SK-N-SH (cell line): Measurements from ENCODE around the gene OOSP1. TPM values are rescaled to one million over a fixed set of nuclear protein-coding genes. Genes with fewer than 3 reads are reported as not detected.

Experiments
- CTCF ChIA-PET: fragments of 300-600, 350-600 bp; formaldehyde crosslinking; extraction: SDS; loops from one replicate; lab custom pipeline; 2021; lab: Yijun Ruan, JAX
- POLR2A ChIA-PET: fragments of 350-600 bp; sonication (Branson Sonifier 250); formaldehyde crosslinking; extraction: SDS; loops from one replicate; lab custom pipeline; 2020; ENCODE audit warnings: antibody characterized with exemption, inconsistent platforms; lab: Yijun Ruan, JAX
- DNase-seq: peaks from one replicate; pipeline ENCODE4 v3.0.0; 2012
- H2AFZ ChIP-seq: fragments of 200-600 bp; sonication (generic); 2 replicates; pipeline ENCODE4 v1.8.1; 2016; ENCODE audit warnings: antibody characterized with exemption, mild to moderate bottlenecking, low read depth
- H3F3A ChIP-seq: fragments of 200-600 bp; sonication (generic); replicated peaks from 2 replicates; pipeline ENCODE3; 2016; ENCODE audit warnings: antibody characterized with exemption, mild to moderate bottlenecking; ENCODE audit not compliant: insufficient read depth
- H3K27ac ChIP-seq, 2 experiments: fragments of 200-500 bp in 1 of 2; fragments of 200-600 bp in 1 of 2; sonication (Bioruptor generic) in 1 of 2; sonication (generic), shearing (Covaris generic) in 1 of 2; 2 replicates each; pipeline versions ENCODE4 v1.5.1 to v1.6.1; 2014 to 2016; ENCODE audit warnings: low read depth in 2 of 2, inconsistent platforms in 1 of 2, low read length in 1 of 2, mild to moderate bottlenecking in 1 of 2, mixed read lengths in 1 of 2
- H3K27me3 ChIP-seq: fragments of 200-600 bp; sonication (generic), shearing (Covaris generic); 2 replicates; pipeline ENCODE4 v1.6.1; 2016; ENCODE audit warnings: mixed run types; ENCODE audit not compliant: insufficient read depth
- H3K36me3 ChIP-seq, 2 experiments: fragments of 200-500 bp in 1 of 2; fragments of 200-600 bp in 1 of 2; sonication (Bioruptor generic) in 1 of 2; sonication (generic) in 1 of 2; replicated peaks in 1 of 2; 2 replicates each; pipeline versions ENCODE3 to v1.5.1; 2014 to 2016; ENCODE audit warnings: low read length in 1 of 2, mild to moderate bottlenecking in 1 of 2; ENCODE audit not compliant: insufficient read depth in 2 of 2, control insufficient read depth in 1 of 2
- H3K4me1 ChIP-seq, 2 experiments: fragments of 200-500 bp in 1 of 2; fragments of 200-600 bp in 1 of 2; sonication (Bioruptor generic) in 1 of 2; sonication (generic), shearing (Covaris generic) in 1 of 2; 2 replicates each; pipeline versions ENCODE4 v1.5.1 to v1.6.1; 2014 to 2016; ENCODE audit warnings: low read depth in 1 of 2, low read length in 1 of 2, mixed run types in 1 of 2; ENCODE audit not compliant: insufficient read depth in 2 of 2, control insufficient read depth in 1 of 2
- H3K4me2 ChIP-seq: fragments of 200-600 bp; sonication (generic), shearing (Covaris generic); 2 replicates; pipeline ENCODE4 v1.6.1; 2017; ENCODE audit warnings: mixed run types
- H3K4me3 ChIP-seq, 2 experiments: fragments of 200-500 bp in 1 of 2; fragments of 200-600 bp in 1 of 2; sonication (Bioruptor generic) in 1 of 2; sonication (generic), shearing (Covaris generic) in 1 of 2; 2 replicates each; pipeline versions ENCODE4 v1.5.1 to v1.8.1; 2014 to 2016; ENCODE audit warnings: low read depth in 2 of 2, inconsistent platforms in 1 of 2, low read length in 1 of 2, mild to moderate bottlenecking in 1 of 2, mixed read lengths in 1 of 2, moderate library complexity in 1 of 2
- H3K79me2 ChIP-seq: fragments of 200-600 bp; sonication (generic); 2 replicates; pipeline ENCODE4 v1.8.1; 2017; ENCODE audit warnings: mild to moderate bottlenecking; ENCODE audit not compliant: insufficient read depth
- H3K9ac ChIP-seq: fragments of 200-600 bp; sonication (generic); 2 replicates; pipeline ENCODE4 v1.6.1; 2017; ENCODE audit warnings: mixed run types
- H3K9me2 ChIP-seq: fragments of 200-600 bp; sonication (generic); 2 replicates; pipeline ENCODE4 v1.6.1; 2017; ENCODE audit warnings: mixed run types
- H3K9me3 ChIP-seq: fragments of 200-600 bp; sonication (generic); 2 replicates; pipeline ENCODE4 v1.6.1; 2017; ENCODE audit warnings: mixed run types, mild to moderate bottlenecking, moderate library complexity
- H4K20me1 ChIP-seq: fragments of 200-600 bp; sonication (generic); 2 replicates; pipeline ENCODE4 v1.6.1; 2017; ENCODE audit warnings: mild to moderate bottlenecking, mixed run types; ENCODE audit not compliant: insufficient read depth
- EP300 ChIP-seq, 2 experiments: IDR thresholded peaks; 2 replicates each; pipeline versions ENCODE4 v1.4.0 to v1.6.1; 2012; ENCODE audit warnings: borderline replicate concordance in 1 of 2, low read depth in 1 of 2, low read length in 1 of 2
- FOXJ3 ChIP-seq: sonication (generic); formaldehyde crosslinking; IDR thresholded peaks from 2 replicates; pipeline ENCODE4 v1.5.1; 2020; ENCODE audit warnings: mild to moderate bottlenecking, missing genetic modification reagents
- GATA2 ChIP-seq: sonication (generic); formaldehyde crosslinking; IDR thresholded peaks from 2 replicates; pipeline ENCODE4 v1.5.0; 2020; ENCODE audit warnings: mild to moderate bottlenecking, missing genetic modification reagents
- MXI1 ChIP-seq: IDR thresholded peaks from 2 replicates; pipeline ENCODE4 v1.6.1; 2012; ENCODE audit warnings: mild to moderate bottlenecking, low read depth, low read length, improper control_type of control experiment
- NFIC ChIP-seq: IDR thresholded peaks from 2 replicates; pipeline ENCODE4 v1.4.0; 2012; ENCODE audit warnings: borderline replicate concordance
- NRF1 ChIP-seq: IDR thresholded peaks from 2 replicates; pipeline ENCODE4 v1.6.1; 2012; ENCODE audit warnings: low read depth, mild to moderate bottlenecking, low read length
- RAD21 ChIP-seq: IDR thresholded peaks from 2 replicates; pipeline ENCODE4 v1.6.1; 2012; ENCODE audit warnings: mild to moderate bottlenecking, low read length
- RXRA ChIP-seq: IDR thresholded peaks from 2 replicates; pipeline ENCODE4 v1.4.0; 2012; ENCODE audit warnings: low read depth, mild to moderate bottlenecking, borderline replicate concordance
- SIN3A ChIP-seq: IDR thresholded peaks from 2 replicates; pipeline ENCODE4 v1.6.1; 2012; ENCODE audit warnings: low read depth, mild to moderate bottlenecking, low read length, moderate library complexity, borderline replicate concordance
- SMC3 ChIP-seq: IDR thresholded peaks from 2 replicates; pipeline ENCODE4 v1.6.1; 2012; ENCODE audit warnings: low read depth, low read length, improper control_type of control experiment
- TAF1 ChIP-seq: IDR thresholded peaks from 2 replicates; pipeline ENCODE4 v1.6.1; 2012; ENCODE audit warnings: low read depth, mild to moderate bottlenecking, low read length, moderate library complexity, borderline replicate concordance
- TCF12 ChIP-seq: IDR thresholded peaks from 2 replicates; pipeline ENCODE4 v1.4.0; 2012
- TEAD4 ChIP-seq: IDR thresholded peaks from 2 replicates; pipeline ENCODE4 v1.4.0; 2012; ENCODE audit warnings: mild to moderate bottlenecking, borderline replicate concordance; ENCODE audit not compliant: insufficient read depth
- WGBS: methylation state at CpG from one replicate; pipeline ENCODE4 v1.1.6; 2017; ENCODE audit warnings: low lambda C conversion rate; 5-methylcytosine and 5-hydroxymethylcytosine counted together
- polyA plus RNA-seq, 3 experiments: library from polyadenylated mRNA; depleted of rRNA; stranded (reverse); fragments of >200 nt; gene quantifications; 2 replicates each; pipeline ENCODE4 v1.2.3, GENCODE V29; 2012
- TF ChIP-seq, protein P1 (sequence below): IDR thresholded peaks from 2 replicates; pipeline ENCODE4 v1.4.0; 2012; ENCODE audit warnings: low read depth, borderline replicate concordance

Gene OOSP1, protein sequence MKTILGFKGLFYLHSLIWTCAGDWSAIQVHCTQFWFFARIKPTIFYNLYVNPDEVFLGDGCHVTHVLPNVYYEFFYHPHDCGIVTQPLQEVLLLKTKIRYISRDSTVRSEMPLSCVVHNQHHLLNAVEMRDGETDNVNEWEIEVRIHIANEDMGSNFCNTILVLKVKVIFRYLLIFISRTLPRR
- not detected in 2 replicates for polyA plus RNA-seq (2012; rRNA removed)
- not detected in 2 replicates for polyA plus RNA-seq (2012; cell fraction: cytosol; rRNA removed)
- not detected in 2 replicates for polyA plus RNA-seq (2012; cell fraction: nucleus; rRNA removed)

DNA sequence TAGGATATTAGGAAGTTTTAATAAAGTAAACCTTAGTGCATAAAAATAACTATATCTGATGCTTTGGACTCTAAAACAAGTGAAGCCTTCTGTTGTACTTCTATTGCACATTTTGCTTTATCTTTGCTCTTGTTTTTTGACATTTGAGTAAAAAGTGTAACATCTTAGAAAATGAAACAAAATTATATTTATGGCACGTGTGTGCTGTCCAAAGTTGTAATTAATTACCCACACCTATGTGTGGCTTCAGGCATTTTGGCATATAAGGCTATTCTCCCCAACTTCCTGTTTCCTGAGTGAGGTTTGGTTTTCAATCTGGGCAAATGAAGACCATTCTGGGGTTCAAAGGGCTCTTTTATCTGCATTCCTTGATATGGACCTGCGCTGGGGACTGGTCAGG, at the start of gene OOSP1:
OOSP1 (plus strand) TSS at position 301 of the 400 bp plus-strand sequence; CDS start at position 324, 23 bp downstream.
- H3K4me2 ChIP-seq, result no peak within 1 kb of the TSS
- H3K27me3 ChIP-seq, result peaks cover 5% of the 10 kb centered on the region; the same call in 1 of the 2 replicates
- H3K27ac ChIP-seq, result no peak within 1 kb of the TSS
- no peaks in the 10 kb centered on the region for H3K9me2 ChIP-seq
- H2AFZ ChIP-seq, result no peak within 1 kb of the TSS
- no peaks in the 10 kb centered on the region for H4K20me1 ChIP-seq
- H3K9me3 ChIP-seq, result no peaks in the 10 kb centered on the region
- H3K79me2 ChIP-seq, result no peaks in the 10 kb centered on the region
- H3K4me1 ChIP-seq, result no peaks in the 10 kb centered on the region
- WGBS, result 2% methylated on average over 2 of the region's 2 CpGs
- DNase-seq, result no peak
- ChIA-PET POLR2A (no interaction called here), CTCF (no interaction called here)
- no peaks in the 10 kb centered on the region for H3K36me3 ChIP-seq
- H3F3A ChIP-seq, result no peaks in the 10 kb centered on the region
- no peak within 1 kb of the TSS for H3K9ac ChIP-seq
- TF ChIP-seq SMC3 (no peak), NRF1 (no peak), GATA2 (CRISPR knock-in tag) (no peak), RAD21 (no peak), EP300 (IDR thresholded peaks at IDR 0.05; ENCODE audit: borderline replicate concordance in 1 of 2, low read depth in 1 of 2, low read length in 1 of 2) (no peak), TAF1 (no peak)
- H3K4me3 ChIP-seq, result no peak within 1 kb of the TSS

DNA sequence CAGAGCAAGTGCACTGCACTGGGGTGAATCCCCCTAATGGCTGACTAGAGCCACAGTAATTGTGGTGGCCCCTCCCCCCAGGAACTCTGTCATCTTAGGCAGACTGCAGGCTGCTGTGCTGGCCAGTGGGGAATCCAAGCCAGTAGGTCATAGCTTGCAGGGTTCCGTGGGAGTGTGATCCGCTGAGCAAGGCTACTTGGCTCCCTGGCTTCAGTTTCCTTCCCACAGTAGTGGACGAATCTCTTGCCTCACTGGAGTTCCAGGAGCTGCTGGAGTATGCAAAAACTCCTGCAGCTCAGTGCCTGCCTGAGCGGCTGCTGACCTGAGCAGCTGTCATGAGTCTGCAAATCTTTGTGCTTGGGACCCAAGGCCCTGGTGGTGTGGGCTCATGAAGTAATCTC, 46.5 kb upstream of the OOSP1 start:
- Histone ChIP-seq H2AFZ (no peak overlapping the region), H3K36me3 (no peaks in the 10 kb centered on the region), H3K9ac (no peak overlapping the region), H3K27ac (no peak overlapping the region), H3F3A (no peaks in the 10 kb centered on the region), H3K27me3 (no peaks in the 10 kb centered on the region), H3K9me2 (no peaks in the 10 kb centered on the region), H4K20me1 (no peaks in the 10 kb centered on the region), H3K4me3 (no peak overlapping the region), H3K4me1 (no peaks in the 10 kb centered on the region), H3K4me2 (no peak overlapping the region), H3K79me2 (no peaks in the 10 kb centered on the region), H3K9me3 (no peaks in the 10 kb centered on the region)
- DNase-seq, result no peak
- CTCF ChIA-PET, result no interaction called here
- 42% methylated on average over 2 of the region's 4 CpGs for WGBS
- POLR2A ChIA-PET, result interaction anchor here (0.7 kb wide), 1 partner anchor 362 kb away, joined by 3 read pairs; no protein-coding TSS in a partner anchor
- TF ChIP-seq, protein P1, sequence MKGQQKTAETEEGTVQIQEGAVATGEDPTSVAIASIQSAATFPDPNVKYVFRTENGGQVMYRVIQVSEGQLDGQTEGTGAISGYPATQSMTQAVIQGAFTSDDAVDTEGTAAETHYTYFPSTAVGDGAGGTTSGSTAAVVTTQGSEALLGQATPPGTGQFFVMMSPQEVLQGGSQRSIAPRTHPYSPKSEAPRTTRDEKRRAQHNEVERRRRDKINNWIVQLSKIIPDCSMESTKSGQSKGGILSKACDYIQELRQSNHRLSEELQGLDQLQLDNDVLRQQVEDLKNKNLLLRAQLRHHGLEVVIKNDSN, result no peak
- TF ChIP-seq TCF12, result no peak
- TF ChIP-seq TEAD4, result no peak
- TF ChIP-seq MXI1, result no peak
- TF ChIP-seq FOXJ3 (CRISPR knock-in tag), result no peak
- no peak for TF ChIP-seq RAD21
- no peak for TF ChIP-seq NRF1
- TF ChIP-seq RXRA, result no peak
- no peak for TF ChIP-seq NFIC
- no peak for TF ChIP-seq SIN3A
